ENCODE data around the gene DSCAML1. TPM values are rescaled to one million over a fixed set of nuclear protein-coding genes. Genes with fewer than 3 reads are reported as not detected.

DSCAML1 gene
- total RNA-seq, 1 donor from 2014 or later: 1.3 TPM

GRCh38 chr11:117749541-117749910, 47.5 kb downstream of the DSCAML1 start:
- Histone ChIP-seq H3K27me3 (no peaks in the 10 kb centered on the region), H3K9me3 (no peaks in the 10 kb centered on the region), H3K4me3 (no peak overlapping the region), H3K4me1 (no peaks in the 10 kb centered on the region), H3K36me3 (no peaks in the 10 kb centered on the region), H3K27ac (no peak overlapping the region)
- DNase-seq (no peak), ATAC-seq (no peak)
- intact Hi-C loops (cut with DNase I): no loop called here
- TF ChIP-seq, protein P1, sequence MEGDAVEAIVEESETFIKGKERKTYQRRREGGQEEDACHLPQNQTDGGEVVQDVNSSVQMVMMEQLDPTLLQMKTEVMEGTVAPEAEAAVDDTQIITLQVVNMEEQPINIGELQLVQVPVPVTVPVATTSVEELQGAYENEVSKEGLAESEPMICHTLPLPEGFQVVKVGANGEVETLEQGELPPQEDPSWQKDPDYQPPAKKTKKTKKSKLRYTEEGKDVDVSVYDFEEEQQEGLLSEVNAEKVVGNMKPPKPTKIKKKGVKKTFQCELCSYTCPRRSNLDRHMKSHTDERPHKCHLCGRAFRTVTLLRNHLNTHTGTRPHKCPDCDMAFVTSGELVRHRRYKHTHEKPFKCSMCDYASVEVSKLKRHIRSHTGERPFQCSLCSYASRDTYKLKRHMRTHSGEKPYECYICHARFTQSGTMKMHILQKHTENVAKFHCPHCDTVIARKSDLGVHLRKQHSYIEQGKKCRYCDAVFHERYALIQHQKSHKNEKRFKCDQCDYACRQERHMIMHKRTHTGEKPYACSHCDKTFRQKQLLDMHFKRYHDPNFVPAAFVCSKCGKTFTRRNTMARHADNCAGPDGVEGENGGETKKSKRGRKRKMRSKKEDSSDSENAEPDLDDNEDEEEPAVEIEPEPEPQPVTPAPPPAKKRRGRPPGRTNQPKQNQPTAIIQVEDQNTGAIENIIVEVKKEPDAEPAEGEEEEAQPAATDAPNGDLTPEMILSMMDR (IDR thresholded peaks at IDR 0.05): no peak

- ATAC-seq: no peak
- Histone ChIP-seq H3K4me1 (no peaks in the 10 kb centered on the region), H3K27ac (no peak overlapping the region), H3K36me3 (no peaks in the 10 kb centered on the region), H3K27me3 (no peaks in the 10 kb centered on the region), H3K9me3 (no peaks in the 10 kb centered on the region), H3K4me3 (no peak overlapping the region)
- no peak for DNase-seq
- TF ChIP-seq, protein P1 (IDR thresholded peaks at IDR 0.05): no peak
- intact Hi-C loops (cut with DNase I): no loop called here
Measured at GRCh38 chr11:117748771-117749540, 48.1 kb downstream of the DSCAML1 start.

- intact Hi-C loops (cut with DNase I): no loop called here
- H3K4me3 ChIP-seq: no peak overlapping the region
- DNase-seq: no peak
- no peak overlapping the region for H3K27ac ChIP-seq
- H3K4me1 ChIP-seq: no peaks in the 10 kb centered on the region
- no peaks in the 10 kb centered on the region for H3K36me3 ChIP-seq
- H3K27me3 ChIP-seq: no peaks in the 10 kb centered on the region
- ATAC-seq: no peak
- H3K9me3 ChIP-seq: no peaks in the 10 kb centered on the region
- TF ChIP-seq, protein P1 (IDR thresholded peaks at IDR 0.05): no peak
Measured at GRCh38 chr11:117747892-117748291, 49.1 kb downstream of the DSCAML1 start.

DNA sequence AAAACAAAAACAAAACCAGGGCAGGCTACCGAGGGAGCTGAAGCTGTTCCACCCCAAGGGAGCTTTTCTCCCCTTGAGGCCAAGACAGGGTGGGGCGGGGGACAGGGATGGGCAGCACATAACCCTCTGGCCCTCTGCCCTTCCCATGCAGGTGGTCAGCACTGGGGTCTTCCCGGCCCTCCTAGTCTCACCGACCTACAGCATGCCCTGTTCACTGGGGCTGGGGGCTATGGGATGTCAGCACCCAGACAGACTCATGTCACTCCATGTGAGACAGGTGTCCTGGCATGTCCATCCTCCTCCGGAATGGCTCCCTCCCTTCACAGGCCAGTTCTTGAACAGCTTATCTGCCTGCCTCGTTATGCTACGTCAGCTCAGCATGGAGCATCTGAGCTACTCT, 51.7 kb downstream of the DSCAML1 start:
- DNase-seq: no peak

GRCh38 chr11:117744471-117745150, 52.4 kb downstream of the DSCAML1 start:
- no peaks in the 10 kb centered on the region for H3K4me1 ChIP-seq
- H3K36me3 ChIP-seq: no peaks in the 10 kb centered on the region
- no peak for ATAC-seq
- H3K27ac ChIP-seq: no peak overlapping the region
- intact Hi-C loops (cut with DNase I): no loop called here
- no peaks in the 10 kb centered on the region for H3K27me3 ChIP-seq
- TF ChIP-seq, protein P1 (IDR thresholded peaks at IDR 0.05): no peak
- H3K9me3 ChIP-seq: no peaks in the 10 kb centered on the region
- DNase-seq: no peak
- no peak overlapping the region for H3K4me3 ChIP-seq

More for the DNA sequence above, 51.7 kb downstream of the DSCAML1 start:
- TF ChIP-seq, protein P1 (IDR thresholded peaks at IDR 0.05): no peak
- no peaks in the 10 kb centered on the region for H3K27me3 ChIP-seq
- no peaks in the 10 kb centered on the region for H3K9me3 ChIP-seq
- intact Hi-C loops (cut with DNase I): no loop called here
- H3K4me3 ChIP-seq: no peak overlapping the region
- H3K36me3 ChIP-seq: no peaks in the 10 kb centered on the region
- H3K4me1 ChIP-seq: no peaks in the 10 kb centered on the region
- ATAC-seq: no peak
- H3K27ac ChIP-seq: no peak overlapping the region
